Measurements from ENCODE around the gene METTL1.
A peak's percentile ranks its signal among the peaks of the same experiment; 100 is the strongest.

Gene METTL1

GRCh38 chr12:57740656-57741412, 31.1 kb downstream of the METTL1 start:
- no peak overlapping the region for H3K4me3 ChIP-seq (replicated peaks; ENCODE audit: low read depth, low read length)
- DNase-seq (ENCODE audit: extremely low read depth, low read depth): no peak
- TF ChIP-seq CTCF (IDR thresholded peaks at IDR 0.05; ENCODE audit: low read depth, low read length, missing control alignments): no peak

- no peak for TF ChIP-seq CTCF (IDR thresholded peaks at IDR 0.05; ENCODE audit: low read depth, low read length, missing control alignments)
- no peak for DNase-seq (ENCODE audit: extremely low read depth, low read depth)
- H3K4me3 ChIP-seq (replicated peaks; ENCODE audit: low read depth, low read length): no peak overlapping the region
These were observed 31.9 kb downstream of the METTL1 start for GRCh38 chr12:57739914-57740538.

- no peak overlapping the region for H3K4me3 ChIP-seq (replicated peaks; ENCODE audit: low read depth, low read length)
- no peak for DNase-seq (ENCODE audit: extremely low read depth, low read depth)
- TF ChIP-seq CTCF (IDR thresholded peaks at IDR 0.05; ENCODE audit: low read depth, low read length, missing control alignments): no peak
These were observed 32.5 kb downstream of the METTL1 start for GRCh38 chr12:57739387-57739786.

- TF ChIP-seq CTCF (IDR thresholded peaks at IDR 0.05; ENCODE audit: low read depth, low read length, missing control alignments): no peak
- no peak for DNase-seq (ENCODE audit: extremely low read depth, low read depth)
- H3K4me3 ChIP-seq (replicated peaks; ENCODE audit: low read depth, low read length): peak within 1 kb of the TSS; percentile 26
These were observed 33.2 kb downstream of the METTL1 start, which contains the start of gene AGAP2 for GRCh38 chr12:57738661-57739237. AGAP2 (minus strand) TSS chr12:57738742; CDS start chr12:57738246, 496 bp downstream.

- DNase-seq (ENCODE audit: extremely low read depth, low read depth): no peak
- H3K4me3 ChIP-seq (replicated peaks; ENCODE audit: low read depth, low read length): peak overlapping the region; percentile 26
- TF ChIP-seq CTCF (IDR thresholded peaks at IDR 0.05; ENCODE audit: low read depth, low read length, missing control alignments): no peak
These were observed 34.1 kb downstream of the METTL1 start for GRCh38 chr12:57737467-57738460.

All from HFF-Myc (cell line).